ENCODE results near the gene PBX1.

PBX1 gene

DNA sequence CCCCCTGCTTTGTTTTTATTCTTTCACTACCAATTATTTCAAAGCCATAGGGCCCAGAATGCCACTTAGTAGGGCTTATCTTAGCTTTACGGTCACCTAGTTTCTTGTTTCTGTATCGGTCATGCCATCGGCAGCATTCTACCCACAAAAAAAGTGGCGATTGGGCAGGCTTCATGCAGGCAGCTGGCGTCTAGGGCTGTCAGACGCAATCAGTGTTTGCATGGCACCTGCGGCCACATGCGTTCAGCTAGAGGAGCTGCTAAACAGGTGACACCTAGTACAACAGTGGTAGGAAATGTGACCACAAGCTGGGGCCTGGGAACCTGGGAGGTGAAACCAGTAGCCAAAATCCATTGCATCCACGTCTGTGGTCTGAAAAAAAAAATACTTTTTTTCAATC lies 262.7 kb downstream of the PBX1 start:
- Histone ChIP-seq H3K9ac (ENCODE audit: low read length) (no peak overlapping the region), H2AFZ (ENCODE audit: low read length) (no peak overlapping the region), H3K4me3 (ENCODE audit: low read length) (no peak overlapping the region), H3K27me3 (replicated peaks; ENCODE audit: insufficient read depth, low read length) (no peaks in the 10 kb centered on the region), H3K9me2 (replicated peaks; ENCODE audit: insufficient read depth, low read length) (no peaks in the 10 kb centered on the region), H3F3A (ENCODE audit: insufficient read depth, low read length) (no peaks in the 10 kb centered on the region), H3K4me2 (ENCODE audit: low read depth, low read length) (no peak overlapping the region), H4K20me1 (ENCODE audit: insufficient read depth, low read length) (no peaks in the 10 kb centered on the region), H3K9me3 (replicated peaks; ENCODE audit: insufficient read depth, low read length) (no peaks in the 10 kb centered on the region), H3K79me2 (ENCODE audit: low read length) (no peaks in the 10 kb centered on the region), H3K4me1 (ENCODE audit: low read length) (no peaks in the 10 kb centered on the region), H3K27ac (ENCODE audit: low read length) (no peak overlapping the region), H3K36me3 (replicated peaks; ENCODE audit: insufficient read depth, low read length) (no peaks in the 10 kb centered on the region)
- DNase-seq = no peak
- TF ChIP-seq CTCF (IDR thresholded peaks at IDR 0.05; ENCODE audit: low read length) = no peak
- no peak for TF ChIP-seq EZH2 (optimal IDR thresholded peaks at IDR 0.05; ENCODE audit: low read depth, low read length)
- no peak for TF ChIP-seq EZH2phosphoT487 (IDR thresholded peaks at IDR 0.05; ENCODE audit: low read length)

GRCh38 chr1:164823486-164824279 lies 264.7 kb downstream of the PBX1 start:
- Histone ChIP-seq H3K4me1 (ENCODE audit: low read length) (no peaks in the 10 kb centered on the region), H3K9me2 (replicated peaks; ENCODE audit: insufficient read depth, low read length) (no peaks in the 10 kb centered on the region), H3K27ac (ENCODE audit: low read length) (no peak overlapping the region), H3K79me2 (ENCODE audit: low read length) (no peaks in the 10 kb centered on the region), H3K27me3 (replicated peaks; ENCODE audit: insufficient read depth, low read length) (no peaks in the 10 kb centered on the region), H3K9ac (ENCODE audit: low read length) (no peak overlapping the region), H3K9me3 (replicated peaks; ENCODE audit: insufficient read depth, low read length) (no peaks in the 10 kb centered on the region), H3K4me2 (ENCODE audit: low read depth, low read length) (no peak overlapping the region), H3F3A (ENCODE audit: insufficient read depth, low read length) (no peaks in the 10 kb centered on the region), H2AFZ (ENCODE audit: low read length) (no peak overlapping the region), H4K20me1 (ENCODE audit: insufficient read depth, low read length) (no peaks in the 10 kb centered on the region), H3K4me3 (ENCODE audit: low read length) (no peak overlapping the region), H3K36me3 (replicated peaks; ENCODE audit: insufficient read depth, low read length) (no peaks in the 10 kb centered on the region)
- no peak for TF ChIP-seq EZH2 (optimal IDR thresholded peaks at IDR 0.05; ENCODE audit: low read depth, low read length)
- TF ChIP-seq EZH2phosphoT487 (IDR thresholded peaks at IDR 0.05; ENCODE audit: low read length) = no peak
- no peak for TF ChIP-seq CTCF (IDR thresholded peaks at IDR 0.05; ENCODE audit: low read length)
- no peak for DNase-seq

DNA sequence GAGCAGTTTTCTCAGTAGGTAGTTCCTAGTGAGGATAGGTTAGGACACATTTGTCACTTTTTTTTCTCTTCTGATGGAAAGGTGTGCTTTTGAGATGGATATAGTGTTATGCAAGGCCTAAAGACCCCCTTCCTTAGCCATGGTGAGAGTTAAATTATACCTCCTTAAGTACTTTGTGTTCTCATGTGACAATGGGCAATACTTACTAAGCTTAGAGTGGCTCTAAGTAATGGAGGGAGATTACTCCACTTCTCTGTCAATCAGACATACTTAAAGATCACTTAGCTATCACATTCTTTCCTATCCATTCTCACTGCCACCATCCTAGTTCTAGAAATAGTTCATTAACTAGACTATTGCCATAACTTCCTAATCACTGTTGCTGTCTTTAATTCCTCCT lies 265.6 kb downstream of the PBX1 start:
- Histone ChIP-seq H3K36me3 (replicated peaks; ENCODE audit: insufficient read depth, low read length) (no peaks in the 10 kb centered on the region), H3K4me3 (ENCODE audit: low read length) (no peak overlapping the region), H3K9me2 (replicated peaks; ENCODE audit: insufficient read depth, low read length) (no peaks in the 10 kb centered on the region), H3F3A (ENCODE audit: insufficient read depth, low read length) (no peaks in the 10 kb centered on the region), H3K79me2 (ENCODE audit: low read length) (no peaks in the 10 kb centered on the region), H3K27ac (ENCODE audit: low read length) (no peak overlapping the region), H3K9ac (ENCODE audit: low read length) (no peak overlapping the region), H3K27me3 (replicated peaks; ENCODE audit: insufficient read depth, low read length) (no peaks in the 10 kb centered on the region), H4K20me1 (ENCODE audit: insufficient read depth, low read length) (no peaks in the 10 kb centered on the region), H2AFZ (ENCODE audit: low read length) (no peak overlapping the region), H3K9me3 (replicated peaks; ENCODE audit: insufficient read depth, low read length) (no peaks in the 10 kb centered on the region), H3K4me2 (ENCODE audit: low read depth, low read length) (no peak overlapping the region), H3K4me1 (ENCODE audit: low read length) (no peaks in the 10 kb centered on the region)
- TF ChIP-seq CTCF (IDR thresholded peaks at IDR 0.05; ENCODE audit: low read length) (no peak), EZH2 (optimal IDR thresholded peaks at IDR 0.05; ENCODE audit: low read depth, low read length) (no peak), EZH2phosphoT487 (IDR thresholded peaks at IDR 0.05; ENCODE audit: low read length) (no peak)
- no peak for DNase-seq
